Raji (cell line): ENCODE data around the gene ARRB1.

ENCODE experiments used
- POLR2A ChIP-seq: IDR thresholded peaks from 2 replicates; pipeline ENCODE4 v1.6.1; 2011; ENCODE audit warnings: low read depth, low read length, control low read depth; ENCODE audit not compliant: insufficient read depth

The ARRB1 gene

DNA sequence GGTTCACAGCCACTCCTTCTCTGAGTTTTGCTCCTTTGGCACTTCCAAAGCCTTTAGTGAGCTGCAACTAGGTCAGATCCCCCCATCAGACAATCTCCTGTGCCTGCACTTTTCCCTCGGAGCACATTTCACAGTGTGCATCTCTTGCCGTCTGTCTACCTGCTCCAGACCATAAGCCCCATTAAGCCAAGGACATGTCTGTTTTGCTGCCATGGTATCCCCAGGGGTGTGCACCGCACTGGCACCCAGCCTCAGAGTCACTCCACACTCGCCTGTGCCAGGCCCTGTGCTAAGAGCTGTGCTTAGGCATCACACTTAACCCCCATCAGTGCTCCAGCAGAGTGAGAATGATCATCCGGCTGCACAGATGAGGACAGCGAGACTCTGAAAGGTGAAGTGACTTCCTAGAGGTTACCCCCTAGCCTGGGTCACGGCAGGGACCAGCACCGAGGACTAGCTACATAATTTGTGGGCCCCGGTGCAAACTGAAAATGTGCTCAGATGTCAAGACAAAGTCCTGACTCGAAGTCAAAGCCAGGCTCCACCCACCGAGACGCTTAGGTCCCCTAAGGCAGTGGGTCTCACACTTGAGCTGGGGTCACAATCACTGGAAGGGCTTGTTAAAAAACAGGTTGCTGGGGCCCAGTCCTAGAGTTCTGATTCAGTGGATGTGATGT is 33.9 kb downstream of the ARRB1 start:
- TF ChIP-seq POLR2A = no peak

DNA sequence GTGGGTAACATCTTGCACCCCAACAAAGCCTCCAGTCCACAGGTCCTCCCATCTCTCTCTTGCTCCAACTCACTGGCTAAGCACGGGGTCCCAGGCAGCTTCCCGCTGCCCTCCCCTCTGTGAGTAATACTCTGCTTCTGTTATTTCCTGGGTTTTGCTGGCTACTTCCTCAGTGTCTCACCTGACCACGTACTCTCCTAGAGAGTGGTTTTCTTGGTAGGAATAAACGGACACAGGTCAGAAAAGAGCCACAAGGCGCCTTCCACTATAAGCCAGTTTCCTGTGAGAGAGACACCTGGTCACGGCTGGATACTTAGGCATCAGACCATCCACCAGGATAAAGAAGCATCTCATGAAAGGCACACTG is 36.0 kb downstream of the ARRB1 start:
- TF ChIP-seq POLR2A = no peak

DNA sequence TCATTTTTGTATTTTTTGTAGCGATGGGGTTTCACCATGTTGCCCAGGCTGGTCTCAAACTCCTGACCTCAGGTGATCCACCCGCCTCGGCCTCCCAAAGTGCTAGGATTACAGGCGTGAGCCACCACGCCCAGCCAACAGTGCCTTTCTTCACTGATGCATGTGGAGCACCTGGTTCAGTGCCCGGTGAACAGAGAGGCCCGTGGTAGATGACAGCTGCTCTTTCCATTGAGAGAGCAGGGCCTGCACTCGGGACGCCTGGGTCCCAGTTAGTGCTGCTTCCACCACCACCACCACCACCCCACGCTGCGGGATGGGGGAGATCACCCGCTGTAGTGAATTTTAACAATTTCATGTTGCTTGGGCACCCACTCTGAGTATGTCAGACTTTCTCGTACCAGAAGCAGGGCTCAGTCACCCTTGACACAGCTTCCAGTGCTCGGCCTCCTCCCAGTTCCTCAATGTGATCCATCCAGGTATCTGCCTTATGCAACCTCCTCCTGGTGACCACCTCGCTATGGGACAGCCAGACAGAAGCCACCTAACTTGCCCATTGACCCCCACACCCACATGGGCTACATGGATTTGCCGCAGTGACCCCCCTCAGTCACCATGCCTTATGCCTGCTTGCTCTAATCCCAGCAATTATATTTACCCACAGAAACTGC is 36.6 kb downstream of the ARRB1 start:
- TF ChIP-seq POLR2A = no peak

DNA sequence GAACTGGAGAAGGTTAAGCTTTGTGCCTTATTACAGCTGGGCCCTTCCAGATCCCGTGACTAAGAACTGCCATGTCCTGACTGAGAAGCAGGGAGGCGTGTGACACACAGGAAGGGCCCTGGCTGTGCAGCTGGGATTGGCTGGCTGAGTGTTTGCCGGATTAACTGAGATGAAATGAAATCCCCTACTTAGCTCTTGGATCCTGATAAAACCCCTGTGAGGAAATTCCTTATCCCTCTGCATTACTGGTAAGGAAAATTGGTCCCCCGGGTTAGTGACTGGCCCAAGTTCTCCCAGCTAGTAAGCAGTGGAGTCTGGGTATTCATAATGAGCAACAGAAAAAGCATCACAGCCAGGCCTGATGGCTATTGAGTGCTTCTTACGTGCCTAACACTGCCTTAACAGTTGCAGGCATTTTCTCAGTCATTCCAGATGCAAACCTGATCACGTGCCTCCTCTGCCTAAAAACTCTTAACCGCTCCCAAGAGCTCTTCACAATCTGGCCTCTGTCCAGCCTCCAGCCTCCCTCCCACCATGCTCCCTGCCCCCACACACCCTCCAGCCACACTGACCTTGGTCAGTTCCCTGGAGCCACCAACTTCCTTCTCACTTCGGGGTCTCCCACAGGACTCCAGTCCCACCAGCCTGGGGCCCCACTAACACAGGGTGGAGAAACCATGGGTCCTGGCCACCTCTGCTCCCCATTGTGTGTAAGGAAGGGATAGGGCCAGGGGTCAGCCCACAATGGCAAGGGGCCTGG is 37.8 kb downstream of the ARRB1 start:
- TF ChIP-seq POLR2A = no peak

DNA sequence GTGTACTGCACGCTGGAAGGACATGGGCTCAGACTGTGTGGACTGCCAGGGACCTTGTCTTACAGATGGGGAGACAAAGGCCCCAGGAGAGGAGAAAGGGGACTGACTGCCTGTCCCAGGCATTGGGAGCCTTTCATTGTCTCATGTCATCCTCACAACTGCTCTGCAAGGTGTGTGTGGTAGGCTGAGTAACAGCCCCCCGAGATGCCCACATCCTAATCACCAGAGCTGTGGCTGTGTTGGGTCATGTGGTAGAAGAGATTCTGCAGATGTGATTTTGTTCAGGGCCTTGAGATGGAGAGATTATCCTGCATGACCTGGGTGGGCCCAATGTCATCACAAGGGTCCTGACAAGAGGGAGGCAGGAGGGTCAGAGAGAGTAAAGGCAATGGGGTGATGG is 39.1 kb downstream of the ARRB1 start:
- no peak for TF ChIP-seq POLR2A

DNA sequence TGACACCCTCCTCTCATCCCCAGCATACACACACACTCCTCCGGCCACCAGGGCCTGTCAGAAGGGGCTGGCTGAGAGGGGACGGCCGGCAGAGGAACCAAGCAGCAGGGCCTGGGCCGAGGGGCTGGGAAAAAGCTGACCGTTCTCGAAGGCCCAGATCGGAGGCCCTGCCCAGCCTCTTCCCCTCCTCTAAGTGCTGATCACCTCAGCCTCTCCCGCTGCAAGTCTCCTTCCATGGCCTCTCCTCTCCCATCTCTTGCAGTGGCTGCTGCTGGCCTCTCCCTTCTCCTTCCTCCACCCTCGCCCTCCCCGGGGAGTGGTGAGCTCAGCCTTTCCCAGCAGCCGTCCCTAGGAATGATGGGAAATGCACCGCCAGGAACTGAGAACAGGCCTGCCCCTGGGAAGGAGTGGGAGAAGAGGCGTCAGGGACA is 39.6 kb downstream of the ARRB1 start:
- no peak for TF ChIP-seq POLR2A

DNA sequence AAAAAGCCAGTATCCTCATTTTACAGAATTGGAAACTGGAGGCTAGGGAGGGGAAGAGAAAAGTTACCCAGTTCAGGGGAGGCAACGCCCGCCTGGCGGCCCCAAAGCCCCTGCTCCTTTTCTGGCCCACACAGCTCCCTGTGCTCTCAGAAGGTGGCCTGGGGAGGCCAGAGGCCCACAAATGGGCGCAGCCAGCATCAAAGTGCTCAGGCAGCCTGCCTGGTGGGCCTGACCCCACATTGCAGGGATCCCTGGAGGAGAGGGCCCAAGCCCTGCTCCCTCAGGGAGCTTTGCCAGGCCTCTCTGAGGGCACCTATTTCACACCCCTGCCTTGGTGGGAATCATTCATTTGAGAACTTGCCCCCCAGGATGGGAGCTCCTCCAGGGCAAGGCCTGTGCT is 42.5 kb downstream of the ARRB1 start:
- no peak for TF ChIP-seq POLR2A

DNA sequence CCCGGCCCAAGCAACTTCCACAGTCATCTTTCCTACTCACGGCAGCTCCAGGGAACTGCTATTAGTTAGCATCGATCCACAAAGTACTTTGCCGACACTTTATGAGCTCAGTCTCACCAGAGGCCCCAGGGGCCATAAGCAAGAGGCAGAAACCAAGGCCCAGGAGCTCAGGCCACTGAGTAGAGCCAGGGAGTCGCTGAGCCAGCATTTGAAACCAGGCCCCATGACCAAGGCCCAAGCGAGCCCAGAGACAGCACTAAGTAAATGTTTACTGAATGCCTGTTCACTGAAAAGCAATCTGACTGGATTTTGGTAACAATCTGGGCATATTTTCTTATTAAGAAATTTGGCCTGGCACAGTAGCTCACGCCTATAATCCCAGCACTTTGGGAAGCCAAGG is 43.3 kb downstream of the ARRB1 start:
- no peak for TF ChIP-seq POLR2A

DNA sequence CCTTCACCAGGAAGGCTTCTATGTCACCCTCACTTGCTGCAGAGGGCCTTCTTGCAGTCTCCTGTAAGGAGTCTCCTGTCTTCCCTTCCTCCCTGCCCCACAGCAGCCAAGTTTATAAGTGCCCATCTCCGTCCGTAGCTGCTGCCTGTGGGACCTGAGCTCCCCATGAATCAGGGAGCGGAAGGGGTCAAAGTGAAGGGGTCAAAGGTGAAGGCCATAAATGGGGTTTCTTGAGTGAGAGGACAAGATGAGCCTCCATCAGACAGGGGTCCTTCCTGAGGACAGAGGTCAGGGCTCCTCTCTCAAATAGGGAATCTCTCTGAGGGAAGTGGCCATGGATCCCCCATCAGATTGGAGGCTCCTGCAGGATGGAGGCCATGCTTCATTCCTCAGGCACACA is 44.4 kb downstream of the ARRB1 start:
- TF ChIP-seq POLR2A = no peak

DNA sequence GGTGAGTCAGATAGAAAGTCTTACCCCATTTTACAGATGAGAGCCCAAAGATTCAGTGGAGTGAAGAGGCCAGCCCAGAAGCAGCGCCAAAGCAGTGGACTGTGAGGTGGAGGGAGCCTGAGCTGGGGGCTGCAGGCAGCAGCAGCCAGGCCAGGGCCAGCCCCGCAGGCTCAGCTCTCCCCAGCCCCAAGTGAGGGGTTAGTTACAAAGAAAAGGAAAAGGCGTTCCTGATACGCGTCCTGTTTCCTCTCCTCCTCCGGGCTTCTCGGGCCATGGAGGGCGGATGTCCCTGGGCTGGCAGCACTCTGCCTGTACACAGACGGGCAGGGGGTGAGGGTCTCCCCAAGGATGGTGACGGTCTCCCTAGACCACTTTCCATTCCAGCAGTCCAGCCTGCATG is 44.9 kb downstream of the ARRB1 start:
- TF ChIP-seq POLR2A = no peak

DNA sequence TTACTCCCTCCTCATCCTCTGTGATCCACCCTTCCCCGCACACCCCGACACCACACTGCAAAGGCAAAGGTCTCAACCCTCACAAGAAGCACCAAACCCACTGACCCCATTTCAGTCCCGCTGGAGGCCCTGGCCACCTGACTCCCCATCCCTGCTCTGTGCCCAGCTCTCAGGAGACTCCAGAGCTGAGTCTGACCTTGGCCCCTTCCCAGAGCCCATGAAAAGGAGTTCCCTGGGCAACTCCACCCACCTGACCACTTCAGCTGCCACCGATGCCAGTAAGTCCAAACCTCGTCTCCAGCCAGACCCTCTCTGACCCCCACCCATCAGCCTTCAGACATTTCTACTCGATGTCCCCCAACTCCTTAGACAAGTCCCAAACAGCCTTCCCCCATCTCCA is 45.5 kb downstream of the ARRB1 start:
- no peak for TF ChIP-seq POLR2A

DNA sequence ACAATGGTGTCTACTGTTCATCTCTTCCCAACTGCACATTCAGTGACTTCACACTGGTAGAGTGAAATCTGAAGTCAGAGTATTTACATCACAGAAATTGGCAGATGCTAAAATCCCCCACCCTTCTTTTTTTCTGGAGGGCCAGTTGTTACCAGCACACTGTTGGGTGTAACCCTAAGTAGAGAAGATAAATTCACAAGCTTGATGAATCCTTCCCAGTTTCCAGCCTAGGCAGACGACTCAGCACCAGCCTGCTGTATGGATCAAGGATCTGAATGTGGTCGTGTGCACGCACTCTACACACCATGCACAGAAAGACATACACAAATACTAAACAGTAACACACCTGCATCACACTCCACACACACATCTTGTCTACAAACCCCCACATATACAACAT is 46.0 kb downstream of the ARRB1 start:
- no peak for TF ChIP-seq POLR2A

DNA sequence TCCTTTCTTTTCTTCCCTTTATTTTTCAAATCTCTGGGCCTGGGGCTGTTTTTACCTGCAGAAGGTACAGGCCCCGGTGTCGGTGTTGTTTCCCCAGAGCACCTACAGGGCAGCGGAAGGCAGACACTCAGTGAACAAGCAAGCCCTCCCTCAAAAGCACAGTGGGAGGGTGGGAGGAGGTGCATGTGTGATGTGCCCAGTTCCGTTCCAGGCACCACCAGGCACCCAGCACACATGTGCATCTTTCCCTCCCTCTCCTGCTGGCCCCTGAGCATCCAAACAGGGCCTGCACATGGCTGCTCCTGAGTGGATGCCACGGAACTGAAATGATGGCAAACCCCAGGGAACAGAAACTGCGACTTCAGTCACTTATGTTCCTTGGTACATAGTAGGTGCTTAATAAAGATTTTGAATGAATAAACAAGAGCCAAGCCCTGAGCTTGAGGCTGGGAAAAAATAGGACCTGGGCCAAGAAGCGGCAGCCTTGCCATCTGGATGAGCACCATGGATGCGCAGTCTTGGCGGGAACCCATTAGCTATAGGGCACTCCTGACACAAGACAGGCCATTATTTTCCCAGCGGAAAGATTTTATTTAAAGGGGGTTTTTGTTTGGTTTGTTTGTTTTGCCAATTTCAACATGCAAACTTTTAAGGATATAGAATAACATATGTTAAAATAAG is 47.8 kb downstream of the ARRB1 start:
- TF ChIP-seq POLR2A = no peak

DNA sequence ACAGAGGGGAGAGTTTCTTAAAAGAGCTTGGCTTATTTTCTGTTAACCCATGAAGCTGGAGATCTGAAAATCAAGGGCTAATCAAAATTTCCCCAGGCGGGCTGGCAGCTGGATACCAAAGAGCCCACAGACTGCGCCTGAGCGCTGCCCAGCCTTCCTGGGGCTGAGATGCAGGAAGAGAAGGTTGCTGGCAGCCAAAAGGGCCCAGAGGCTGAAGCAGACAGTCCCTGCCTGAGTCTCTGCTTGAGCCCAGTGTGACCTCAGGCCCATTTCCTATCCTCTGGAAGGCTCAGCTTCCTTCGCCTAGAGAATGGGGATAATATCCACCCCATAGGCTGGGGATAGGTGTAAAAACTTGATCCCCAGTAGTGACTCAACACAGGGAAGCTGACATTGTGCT is 49.1 kb downstream of the ARRB1 start:
- no peak for TF ChIP-seq POLR2A

DNA sequence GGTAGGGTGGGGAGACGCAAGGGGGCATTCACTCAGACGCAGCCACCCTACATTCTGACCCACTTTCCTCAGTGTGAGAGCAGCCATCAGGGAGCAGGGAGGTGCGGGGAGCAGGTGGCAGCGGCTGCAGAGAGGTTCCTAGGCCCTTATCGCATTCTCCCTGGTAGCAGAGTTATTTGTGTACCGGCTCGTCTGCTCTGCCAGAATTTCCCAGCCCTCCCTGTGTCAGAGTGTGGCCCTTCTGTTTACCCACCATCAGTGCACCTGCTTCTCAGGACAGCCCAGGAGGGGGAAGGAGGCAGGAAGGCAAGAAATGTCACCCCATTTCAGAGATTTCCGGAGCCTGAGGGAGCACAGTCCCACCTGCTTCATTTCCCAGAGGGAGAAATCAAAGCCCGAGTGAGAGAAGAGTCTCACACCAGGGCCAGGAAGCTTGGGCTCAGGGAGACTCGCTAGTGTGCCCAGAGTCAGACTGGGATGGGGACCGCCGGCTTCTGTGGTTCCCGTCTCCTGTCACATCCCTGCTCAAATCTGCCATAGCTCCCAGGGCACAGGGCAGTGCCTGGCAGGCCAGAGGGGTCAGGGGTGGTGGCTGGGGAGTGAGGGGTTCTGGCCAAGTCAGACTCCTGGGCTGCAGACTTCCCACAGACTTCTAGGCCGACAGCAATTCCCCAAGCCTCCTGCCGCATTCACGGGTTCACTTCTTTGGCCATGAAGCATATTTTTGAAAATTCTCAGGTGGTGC is 49.7 kb downstream of the ARRB1 start:
- TF ChIP-seq POLR2A = no peak
